ENCODE measurements around the gene USP9X. TPM values are rescaled to one million over a fixed set of nuclear protein-coding genes. Genes with fewer than 3 reads are reported as not detected.

USP9X gene
- total and polyA plus RNA-seq, 9 of the 15 experiments (the other 6 are each of a cell fraction or from before 2014, with no cell fraction given), result 10.9 to 47.8 (median 29.5) TPM

DNA sequence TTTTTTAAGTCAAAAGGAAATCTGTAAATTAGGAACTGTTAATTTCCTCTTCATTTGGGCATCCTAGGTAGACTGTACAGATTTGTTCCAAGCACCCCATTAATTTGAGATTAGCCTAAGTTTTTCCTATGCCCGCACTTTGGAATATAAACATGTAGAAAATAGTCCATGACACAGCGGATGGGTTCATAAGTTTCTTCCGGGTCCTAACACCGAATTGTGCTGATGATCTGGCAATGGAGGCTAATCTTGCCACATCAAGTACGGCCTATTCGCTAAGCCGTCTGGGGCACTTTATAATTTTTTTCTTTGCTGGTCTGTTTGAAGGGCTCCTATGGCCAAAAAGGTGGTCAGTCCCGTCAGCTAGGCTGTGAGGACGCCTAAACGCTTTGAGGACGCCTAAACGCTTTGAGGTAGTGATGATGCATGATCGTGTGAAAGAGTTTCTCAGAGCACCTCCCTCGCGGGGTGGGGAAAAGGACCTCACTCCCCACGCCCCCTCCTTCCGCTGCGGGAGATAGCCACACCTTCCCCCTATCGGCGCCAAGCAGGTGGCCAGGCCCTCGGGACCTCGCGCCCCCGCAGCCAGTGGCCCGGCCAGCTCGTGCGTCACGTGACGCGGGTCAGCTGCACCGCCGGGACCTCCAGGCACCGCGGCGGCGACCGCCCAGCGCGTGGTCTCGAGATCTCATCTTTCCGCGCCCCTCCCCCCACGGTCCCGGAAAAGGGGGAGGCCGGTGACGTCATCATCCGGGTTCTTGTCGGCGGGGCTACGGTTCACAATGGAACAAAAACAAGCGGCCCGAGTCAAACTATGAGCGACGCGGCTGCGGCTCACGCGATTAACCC, 977 bp upstream of the USP9X start (continued):
- TF ChIP-seq ARID4B (CRISPR knock-in tag; IDR thresholded peaks at IDR 0.05), result peak; percentile 72; the same call in 1 of the 2 replicates
- peak; percentile 71 to 74 for TF ChIP-seq KDM1A (IDR thresholded peaks at IDR 0.05)
- TF ChIP-seq ELF4 (CRISPR knock-in tag; IDR thresholded peaks at IDR 0.05), result no peak; the same call in 1 of the 2 replicates
- no peak for TF ChIP-seq TARDBP (IDR thresholded peaks at IDR 0.05)
- TF ChIP-seq POLR3A (IDR thresholded peaks at IDR 0.05; ENCODE audit: borderline replicate concordance, extremely low read depth, insufficient read depth, insufficient read length), result no peak
- TF ChIP-seq ZNF518B (CRISPR knock-in tag; IDR thresholded peaks at IDR 0.05), result no peak
- peak; percentile 86 for TF ChIP-seq MTA3 (IDR thresholded peaks at IDR 0.05; ENCODE audit: borderline replicate concordance)
- no peak for TF ChIP-seq ZNF561 (CRISPR knock-in tag; conservative IDR thresholded peaks at IDR 0.05)
- no peak for TF ChIP-seq ZNF512 (tag; IDR thresholded peaks at IDR 0.05)
- TF ChIP-seq ZNF76 (CRISPR knock-in tag; IDR thresholded peaks at IDR 0.05; ENCODE audit: borderline replicate concordance), result peak; percentile 50; the same call in 1 of the 2 replicates
- no peak for TF ChIP-seq ATF6 (CRISPR knock-in tag; IDR thresholded peaks at IDR 0.05)
- peak; percentile 31; the same call in 1 of the 2 replicates for TF ChIP-seq ZNF239 (CRISPR knock-in tag; IDR thresholded peaks at IDR 0.05)
- no peak for TF ChIP-seq KDM2B (CRISPR knock-in tag; IDR thresholded peaks at IDR 0.05)
